WERI-Rb-1 (cell line): ENCODE results near the gene NR5A2.

ENCODE experiments used
- DNase-seq: peaks from one replicate; pipeline ENCODE4 v3.0.0-alpha.2; 2020
- H3K27ac ChIP-seq: fragments of 250-450 bp; sonication (Bioruptor Pico); 2 replicates; pipeline ENCODE4 v1.5.1; 2020; ENCODE audit warnings: mild to moderate bottlenecking, moderate library complexity
- H3K27me3 ChIP-seq: fragments of 250-450 bp; sonication (Bioruptor Pico); 2 replicates; pipeline ENCODE4 v1.5.1; 2021; ENCODE audit warnings: mild to moderate bottlenecking, low read depth, moderate library complexity; ENCODE audit not compliant: insufficient read depth, severe bottlenecking
- H3K36me3 ChIP-seq: fragments of 250-450 bp; sonication (Bioruptor Pico); 2 replicates; pipeline ENCODE4 v1.5.1; 2020; ENCODE audit warnings: mild to moderate bottlenecking, moderate library complexity
- H3K4me3 ChIP-seq: 2 replicates; pipeline ENCODE4 v1.5.1; 2011; ENCODE audit warnings: low read depth, mild to moderate bottlenecking, control low read depth, low read length
- H3K9me3 ChIP-seq: fragments of 250-450 bp; sonication (Bioruptor Pico); 2 replicates; pipeline ENCODE4 v1.5.1; 2021; ENCODE audit warnings: mild to moderate bottlenecking, moderate library complexity; ENCODE audit not compliant: severe bottlenecking
- TF ChIP-seq, protein P1 (sequence below): IDR thresholded peaks from 2 replicates; pipeline ENCODE4 v1.5.1; 2011; ENCODE audit warnings: low read depth, mild to moderate bottlenecking, control low read depth, inconsistent platforms, low read length

The NR5A2 gene

DNA sequence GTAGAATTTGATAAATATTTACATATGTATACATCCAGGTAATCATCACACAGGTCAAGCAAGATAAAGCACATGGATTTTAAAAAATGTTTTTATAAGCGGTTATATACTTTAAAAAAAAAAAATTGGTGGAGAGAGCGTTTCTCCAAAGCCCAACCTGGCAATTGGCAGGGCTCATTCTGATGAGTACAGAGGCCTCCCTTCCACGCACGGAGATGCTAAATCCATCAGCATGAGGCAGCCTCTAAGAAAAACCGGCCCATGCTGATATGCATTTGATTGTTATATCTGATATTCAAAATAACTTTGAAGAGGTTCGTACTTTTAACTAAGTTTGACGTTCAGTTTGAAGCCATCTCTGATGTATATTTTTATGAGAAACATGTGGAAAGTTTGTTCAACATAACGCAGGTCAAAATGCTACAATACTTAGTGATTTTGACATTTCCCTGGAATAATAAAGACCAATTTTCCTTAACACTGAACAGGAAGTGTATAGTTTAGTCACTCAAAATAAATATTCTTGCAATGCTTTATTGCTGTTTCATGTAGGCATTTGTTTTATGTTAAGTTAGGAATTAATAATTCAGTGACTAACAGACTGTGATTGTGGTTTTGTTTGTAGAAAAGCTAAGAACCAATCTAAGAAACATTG lies 151.7 kb downstream of the NR5A2 start:
- no peak overlapping the region for H3K27ac ChIP-seq
- H3K27me3 ChIP-seq: no peaks in the 10 kb centered on the region
- TF ChIP-seq, protein P1, sequence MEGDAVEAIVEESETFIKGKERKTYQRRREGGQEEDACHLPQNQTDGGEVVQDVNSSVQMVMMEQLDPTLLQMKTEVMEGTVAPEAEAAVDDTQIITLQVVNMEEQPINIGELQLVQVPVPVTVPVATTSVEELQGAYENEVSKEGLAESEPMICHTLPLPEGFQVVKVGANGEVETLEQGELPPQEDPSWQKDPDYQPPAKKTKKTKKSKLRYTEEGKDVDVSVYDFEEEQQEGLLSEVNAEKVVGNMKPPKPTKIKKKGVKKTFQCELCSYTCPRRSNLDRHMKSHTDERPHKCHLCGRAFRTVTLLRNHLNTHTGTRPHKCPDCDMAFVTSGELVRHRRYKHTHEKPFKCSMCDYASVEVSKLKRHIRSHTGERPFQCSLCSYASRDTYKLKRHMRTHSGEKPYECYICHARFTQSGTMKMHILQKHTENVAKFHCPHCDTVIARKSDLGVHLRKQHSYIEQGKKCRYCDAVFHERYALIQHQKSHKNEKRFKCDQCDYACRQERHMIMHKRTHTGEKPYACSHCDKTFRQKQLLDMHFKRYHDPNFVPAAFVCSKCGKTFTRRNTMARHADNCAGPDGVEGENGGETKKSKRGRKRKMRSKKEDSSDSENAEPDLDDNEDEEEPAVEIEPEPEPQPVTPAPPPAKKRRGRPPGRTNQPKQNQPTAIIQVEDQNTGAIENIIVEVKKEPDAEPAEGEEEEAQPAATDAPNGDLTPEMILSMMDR: no peak
- H3K9me3 ChIP-seq: no peaks in the 10 kb centered on the region
- H3K4me3 ChIP-seq: no peak overlapping the region
- DNase-seq: no peak
- H3K36me3 ChIP-seq: no peaks in the 10 kb centered on the region

DNA sequence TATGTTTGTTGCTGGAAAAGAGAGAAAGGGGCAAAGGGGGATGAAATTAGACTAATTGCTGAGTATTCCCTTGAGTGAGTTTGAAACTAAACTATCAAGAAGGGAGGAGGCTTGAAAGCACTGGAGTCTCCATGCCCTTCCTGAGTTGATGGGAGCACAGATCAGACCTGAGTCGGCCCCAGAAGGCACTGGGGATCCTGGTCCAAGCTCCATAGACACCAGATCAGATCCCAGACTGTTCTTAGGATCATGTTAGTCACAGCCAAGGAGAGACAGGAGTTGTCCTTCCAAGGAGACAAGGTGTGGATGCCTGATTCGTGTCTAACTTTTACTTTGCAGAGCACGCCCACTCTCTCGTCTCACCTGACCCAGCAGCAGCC lies 152.3 kb downstream of the NR5A2 start:
- Histone ChIP-seq H3K27me3 (no peaks in the 10 kb centered on the region), H3K27ac (no peak overlapping the region), H3K4me3 (no peak overlapping the region), H3K9me3 (peaks cover 3% of the 10 kb centered on the region), H3K36me3 (no peaks in the 10 kb centered on the region)
- DNase-seq: no peak
- TF ChIP-seq, protein P1: no peak

DNA sequence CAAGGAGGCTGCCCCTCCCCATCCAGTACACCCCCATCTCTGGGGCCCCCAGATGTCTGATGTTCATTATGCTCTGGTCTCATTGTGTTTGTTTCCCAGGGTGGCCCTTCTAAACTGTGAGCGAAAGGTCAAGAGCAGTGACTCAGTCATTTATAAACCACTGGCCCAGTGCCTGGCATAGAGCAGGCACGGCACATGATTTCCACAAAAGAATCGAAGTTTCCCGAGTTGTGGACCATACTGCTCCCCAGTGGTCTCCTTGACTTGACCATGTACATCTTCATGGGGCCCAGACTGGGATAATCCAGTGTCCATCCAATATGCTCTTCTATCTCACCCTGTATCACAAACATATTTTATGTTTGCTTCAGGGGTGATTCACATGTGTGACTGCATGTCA lies 153.3 kb downstream of the NR5A2 start:
- no peak overlapping the region for H3K27ac ChIP-seq
- H3K9me3 ChIP-seq: peaks cover 13% of the 10 kb centered on the region
- H3K27me3 ChIP-seq: no peaks in the 10 kb centered on the region
- no peaks in the 10 kb centered on the region for H3K36me3 ChIP-seq
- H3K4me3 ChIP-seq: no peak overlapping the region
- DNase-seq: no peak
- TF ChIP-seq, protein P1: no peak

DNA sequence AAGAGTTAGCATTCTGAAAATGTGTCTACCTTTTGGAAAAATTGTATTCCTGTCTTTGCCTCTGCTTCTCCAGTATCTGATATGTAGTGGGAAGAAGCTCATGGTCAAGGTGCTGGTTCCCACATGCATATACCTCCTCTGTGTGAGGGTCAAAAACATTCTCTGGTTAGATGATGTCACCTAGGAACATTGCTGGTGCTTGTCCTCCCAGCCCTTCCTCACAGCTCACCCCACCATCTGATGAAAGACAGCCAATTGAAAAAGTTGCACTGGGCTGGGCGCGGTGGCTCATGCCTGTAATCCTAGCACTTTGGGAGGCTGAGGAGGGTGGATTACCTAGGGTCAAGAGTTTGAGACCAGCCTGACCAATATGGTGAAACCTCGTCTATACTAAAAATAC lies 154.4 kb downstream of the NR5A2 start:
- Histone ChIP-seq H3K27ac (no peak overlapping the region), H3K27me3 (no peaks in the 10 kb centered on the region), H3K9me3 (peaks cover 24% of the 10 kb centered on the region), H3K36me3 (no peaks in the 10 kb centered on the region), H3K4me3 (no peak overlapping the region)
- no peak for DNase-seq
- TF ChIP-seq, protein P1: no peak

DNA sequence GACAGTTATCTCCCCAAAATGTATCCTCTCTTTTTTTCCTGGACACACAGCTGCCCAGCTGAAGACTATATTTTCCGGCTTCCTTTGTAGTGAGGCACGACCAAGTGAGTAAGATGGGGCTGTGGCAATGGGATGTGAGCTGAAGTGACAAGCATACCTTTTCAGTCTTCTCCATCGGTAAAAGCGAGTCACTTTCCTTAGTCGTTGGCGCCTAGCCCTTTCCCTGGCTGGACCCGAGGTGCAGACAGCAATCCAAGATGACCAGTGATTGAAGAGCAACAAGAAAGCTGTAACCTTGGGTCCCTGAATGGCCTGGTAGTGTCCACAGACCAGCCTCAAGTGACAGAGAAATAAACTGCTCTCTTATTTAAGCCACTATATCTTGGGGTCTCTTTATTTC lies 155.2 kb downstream of the NR5A2 start:
- peaks cover 28% of the 10 kb centered on the region for H3K9me3 ChIP-seq
- H3K36me3 ChIP-seq: no peaks in the 10 kb centered on the region
- DNase-seq: no peak
- no peak overlapping the region for H3K4me3 ChIP-seq
- TF ChIP-seq, protein P1: no peak
- H3K27me3 ChIP-seq: no peaks in the 10 kb centered on the region
- H3K27ac ChIP-seq: no peak overlapping the region

DNA sequence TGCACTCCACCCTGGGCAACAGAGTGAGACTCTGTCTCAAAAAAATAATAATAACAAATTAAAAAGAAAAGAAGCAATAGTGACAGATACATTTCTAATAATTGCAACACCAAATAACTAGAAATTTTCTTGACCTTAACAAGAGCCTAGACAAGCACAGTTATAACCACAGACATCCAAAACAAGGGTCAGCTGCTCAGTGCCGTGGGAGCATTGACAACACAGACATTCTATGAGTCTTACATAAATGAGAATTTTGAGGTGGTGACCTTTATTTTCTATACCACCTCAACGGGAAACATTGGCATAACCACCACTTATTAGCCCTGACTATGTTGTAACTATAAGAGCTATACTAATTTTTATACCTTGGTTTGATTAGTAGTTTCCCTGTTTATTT lies 156.1 kb downstream of the NR5A2 start:
- Histone ChIP-seq H3K27me3 (no peaks in the 10 kb centered on the region), H3K9me3 (peaks cover 30% of the 10 kb centered on the region), H3K27ac (no peak overlapping the region), H3K36me3 (no peaks in the 10 kb centered on the region), H3K4me3 (no peak overlapping the region)
- DNase-seq: no peak
- TF ChIP-seq, protein P1: no peak
